SK-N-SH (cell line): ENCODE results near the gene ICE1. TPM values are rescaled to one million over a fixed set of nuclear protein-coding genes. Genes with fewer than 3 reads are reported as not detected.

Experiments
- CTCF ChIA-PET: fragments of 300-600, 350-600 bp; formaldehyde crosslinking; extraction: SDS; loops from one replicate; lab custom pipeline; 2021; lab: Yijun Ruan, JAX
- POLR2A ChIA-PET: fragments of 350-600 bp; sonication (Branson Sonifier 250); formaldehyde crosslinking; extraction: SDS; loops from one replicate; lab custom pipeline; 2020; ENCODE audit warnings: antibody characterized with exemption, inconsistent platforms; lab: Yijun Ruan, JAX
- DNase-seq: peaks from one replicate; pipeline ENCODE4 v3.0.0; 2012
- H2AFZ ChIP-seq: fragments of 200-600 bp; sonication (generic); 2 replicates; pipeline ENCODE4 v1.8.1; 2016; ENCODE audit warnings: antibody characterized with exemption, mild to moderate bottlenecking, low read depth
- H3F3A ChIP-seq: fragments of 200-600 bp; sonication (generic); replicated peaks from 2 replicates; pipeline ENCODE3; 2016; ENCODE audit warnings: antibody characterized with exemption, mild to moderate bottlenecking; ENCODE audit not compliant: insufficient read depth
- H3K27ac ChIP-seq, 2 experiments: fragments of 200-500 bp in 1 of 2; fragments of 200-600 bp in 1 of 2; sonication (Bioruptor generic) in 1 of 2; sonication (generic), shearing (Covaris generic) in 1 of 2; 2 replicates each; pipeline versions ENCODE4 v1.5.1 to v1.6.1; 2014 to 2016; ENCODE audit warnings: low read depth in 2 of 2, inconsistent platforms in 1 of 2, low read length in 1 of 2, mild to moderate bottlenecking in 1 of 2, mixed read lengths in 1 of 2
- H3K27me3 ChIP-seq: fragments of 200-600 bp; sonication (generic), shearing (Covaris generic); 2 replicates; pipeline ENCODE4 v1.6.1; 2016; ENCODE audit warnings: mixed run types; ENCODE audit not compliant: insufficient read depth
- H3K36me3 ChIP-seq, 2 experiments: fragments of 200-500 bp in 1 of 2; fragments of 200-600 bp in 1 of 2; sonication (Bioruptor generic) in 1 of 2; sonication (generic) in 1 of 2; replicated peaks in 1 of 2; 2 replicates each; pipeline versions ENCODE3 to v1.5.1; 2014 to 2016; ENCODE audit warnings: low read length in 1 of 2, mild to moderate bottlenecking in 1 of 2; ENCODE audit not compliant: insufficient read depth in 2 of 2, control insufficient read depth in 1 of 2
- H3K4me1 ChIP-seq, 2 experiments: fragments of 200-500 bp in 1 of 2; fragments of 200-600 bp in 1 of 2; sonication (Bioruptor generic) in 1 of 2; sonication (generic), shearing (Covaris generic) in 1 of 2; 2 replicates each; pipeline versions ENCODE4 v1.5.1 to v1.6.1; 2014 to 2016; ENCODE audit warnings: low read depth in 1 of 2, low read length in 1 of 2, mixed run types in 1 of 2; ENCODE audit not compliant: insufficient read depth in 2 of 2, control insufficient read depth in 1 of 2
- H3K4me2 ChIP-seq: fragments of 200-600 bp; sonication (generic), shearing (Covaris generic); 2 replicates; pipeline ENCODE4 v1.6.1; 2017; ENCODE audit warnings: mixed run types
- H3K4me3 ChIP-seq, 2 experiments: fragments of 200-500 bp in 1 of 2; fragments of 200-600 bp in 1 of 2; sonication (Bioruptor generic) in 1 of 2; sonication (generic), shearing (Covaris generic) in 1 of 2; 2 replicates each; pipeline versions ENCODE4 v1.5.1 to v1.8.1; 2014 to 2016; ENCODE audit warnings: low read depth in 2 of 2, inconsistent platforms in 1 of 2, low read length in 1 of 2, mild to moderate bottlenecking in 1 of 2, mixed read lengths in 1 of 2, moderate library complexity in 1 of 2
- H3K79me2 ChIP-seq: fragments of 200-600 bp; sonication (generic); 2 replicates; pipeline ENCODE4 v1.8.1; 2017; ENCODE audit warnings: mild to moderate bottlenecking; ENCODE audit not compliant: insufficient read depth
- H3K9ac ChIP-seq: fragments of 200-600 bp; sonication (generic); 2 replicates; pipeline ENCODE4 v1.6.1; 2017; ENCODE audit warnings: mixed run types
- H3K9me2 ChIP-seq: fragments of 200-600 bp; sonication (generic); 2 replicates; pipeline ENCODE4 v1.6.1; 2017; ENCODE audit warnings: mixed run types
- H3K9me3 ChIP-seq: fragments of 200-600 bp; sonication (generic); 2 replicates; pipeline ENCODE4 v1.6.1; 2017; ENCODE audit warnings: mixed run types, mild to moderate bottlenecking, moderate library complexity
- H4K20me1 ChIP-seq: fragments of 200-600 bp; sonication (generic); 2 replicates; pipeline ENCODE4 v1.6.1; 2017; ENCODE audit warnings: mild to moderate bottlenecking, mixed run types; ENCODE audit not compliant: insufficient read depth
- CHD2 ChIP-seq: fragments of 150-350 bp; IDR thresholded peaks from 2 replicates; pipeline ENCODE4 v1.6.1; 2018; ENCODE audit warnings: low read length; ENCODE audit not compliant: partially characterized antibody
- ELF1 ChIP-seq: IDR thresholded peaks from 2 replicates; pipeline ENCODE4 v1.4.0; 2012
- EP300 ChIP-seq, 2 experiments: IDR thresholded peaks; 2 replicates each; pipeline versions ENCODE4 v1.4.0 to v1.6.1; 2012; ENCODE audit warnings: borderline replicate concordance in 1 of 2, low read depth in 1 of 2, low read length in 1 of 2
- EZH2phosphoT487 ChIP-seq: fragments of 200-600 bp; sonication (generic); IDR thresholded peaks from 2 replicates; pipeline ENCODE4 v1.6.1; 2017; ENCODE audit warnings: low read depth, mixed run types, mild to moderate bottlenecking, antibody characterized with exemption, moderate library complexity, borderline replicate concordance
- FOXJ3 ChIP-seq: sonication (generic); formaldehyde crosslinking; IDR thresholded peaks from 2 replicates; pipeline ENCODE4 v1.5.1; 2020; ENCODE audit warnings: mild to moderate bottlenecking, missing genetic modification reagents
- IRF3 ChIP-seq: fragments of 150-350 bp; IDR thresholded peaks from 2 replicates; pipeline ENCODE4 v1.6.1; 2016; ENCODE audit warnings: mild to moderate bottlenecking, low read depth, low read length
- MAX ChIP-seq: IDR thresholded peaks from 2 replicates; pipeline ENCODE4 v1.4.0; 2012; ENCODE audit warnings: low read depth
- MEF2A ChIP-seq: IDR thresholded peaks from 2 replicates; pipeline ENCODE4 v1.4.0; 2012; ENCODE audit warnings: low read depth, borderline replicate concordance
- MXI1 ChIP-seq: IDR thresholded peaks from 2 replicates; pipeline ENCODE4 v1.6.1; 2012; ENCODE audit warnings: mild to moderate bottlenecking, low read depth, low read length, improper control_type of control experiment
- POLR2AphosphoS5 ChIP-seq: IDR thresholded peaks from 2 replicates; pipeline ENCODE4 v1.6.1; 2012; ENCODE audit warnings: low read depth, low read length
- REST ChIP-seq: IDR thresholded peaks from 2 replicates; pipeline ENCODE4 v1.6.1; 2012; ENCODE audit warnings: mild to moderate bottlenecking, low read depth, low read length, moderate library complexity
- SMC3 ChIP-seq: IDR thresholded peaks from 2 replicates; pipeline ENCODE4 v1.6.1; 2012; ENCODE audit warnings: low read depth, low read length, improper control_type of control experiment
- TEAD4 ChIP-seq: IDR thresholded peaks from 2 replicates; pipeline ENCODE4 v1.4.0; 2012; ENCODE audit warnings: mild to moderate bottlenecking, borderline replicate concordance; ENCODE audit not compliant: insufficient read depth
- USF1 ChIP-seq: IDR thresholded peaks from 2 replicates; pipeline ENCODE4 v1.4.0; 2012; ENCODE audit warnings: low read depth, borderline replicate concordance
- USF2 ChIP-seq: fragments of 150-350 bp; IDR thresholded peaks from 2 replicates; pipeline ENCODE4 v1.6.1; 2017; ENCODE audit warnings: antibody characterized with exemption, low read length, low read depth, borderline replicate concordance
- YY1 ChIP-seq: IDR thresholded peaks from 2 replicates; pipeline ENCODE4 v1.4.0; 2012; ENCODE audit warnings: low read depth, mild to moderate bottlenecking
- ZBTB33 ChIP-seq: IDR thresholded peaks from 2 replicates; pipeline ENCODE4 v1.4.0; 2012; ENCODE audit warnings: low read depth, borderline replicate concordance
- WGBS: methylation state at CpG from one replicate; pipeline ENCODE4 v1.1.6; 2017; ENCODE audit warnings: low lambda C conversion rate; 5-methylcytosine and 5-hydroxymethylcytosine counted together
- polyA plus RNA-seq, 3 experiments: library from polyadenylated mRNA; depleted of rRNA; stranded (reverse); fragments of >200 nt; gene quantifications; 2 replicates each; pipeline ENCODE4 v1.2.3, GENCODE V29; 2012

Gene ICE1
- polyA plus RNA-seq, 1 of the 3 experiments (the other 2 are of a cell fraction) = 9.4 TPM

GRCh38 chr5:5421149-5421960 is 1.1 kb upstream of the ICE1 start:
- H3K4me2 ChIP-seq = peak overlapping the region; percentile 95

More at GRCh38 chr5:5421149-5421960, 1.1 kb upstream of the ICE1 start:
- H4K20me1 ChIP-seq = peaks cover 34% of the 10 kb centered on the region
- H3F3A ChIP-seq = peaks cover 7% of the 10 kb centered on the region
- peak overlapping the region; percentile 94 to 99 for H3K4me3 ChIP-seq
- TF ChIP-seq ZBTB33 = no peak
- no peak for TF ChIP-seq EP300 (IDR thresholded peaks at IDR 0.05; ENCODE audit: borderline replicate concordance in 1 of 2, low read depth in 1 of 2, low read length in 1 of 2)
- TF ChIP-seq IRF3 = no peak
- TF ChIP-seq TEAD4 = no peak
- TF ChIP-seq MAX = no peak
- no peak for TF ChIP-seq USF2
- no peak for TF ChIP-seq CHD2
- TF ChIP-seq EZH2phosphoT487 = no peak
- no peak for TF ChIP-seq ELF1
- no peak for TF ChIP-seq MEF2A
- TF ChIP-seq SMC3 = no peak
- no peak for TF ChIP-seq USF1
- no peak for TF ChIP-seq YY1
- TF ChIP-seq MXI1 = no peak
- TF ChIP-seq FOXJ3 = no peak
- no peak for TF ChIP-seq REST
- TF ChIP-seq POLR2AphosphoS5 = no peak
- peak overlapping the region; percentile 95 to 98 for H3K27ac ChIP-seq
- peak overlapping the region; percentile 95 for H2AFZ ChIP-seq
- no peaks in the 10 kb centered on the region for H3K36me3 ChIP-seq
- H3K9me3 ChIP-seq = no peaks in the 10 kb centered on the region
- POLR2A ChIA-PET = interaction anchor here (0.7 kb wide), 1 partner anchor 1212 kb away, joined by 4 read pairs; the partner anchor contains the start of gene SRD5A1
- WGBS = 38% methylated on average over 24 of the region's 24 CpGs
- peak overlapping the region; percentile 80 for H3K9ac ChIP-seq
- H3K4me1 ChIP-seq = peaks cover 18 to 23% of the 10 kb centered on the region in 2 experiments
- H3K9me2 ChIP-seq = no peaks in the 10 kb centered on the region
- peaks cover 38% of the 10 kb centered on the region for H3K79me2 ChIP-seq
- no peaks in the 10 kb centered on the region for H3K27me3 ChIP-seq
- DNase-seq = no peak
- CTCF ChIA-PET = interaction anchor here (0.9 to 6.5 kb wide), 9 partner anchors 13 to 559 kb away, joined by 3 to 105 read pairs (median 6); partner anchors contain the start of gene ADAMTS16
